Measurements from ENCODE around the gene TXNRD1.

DNA sequence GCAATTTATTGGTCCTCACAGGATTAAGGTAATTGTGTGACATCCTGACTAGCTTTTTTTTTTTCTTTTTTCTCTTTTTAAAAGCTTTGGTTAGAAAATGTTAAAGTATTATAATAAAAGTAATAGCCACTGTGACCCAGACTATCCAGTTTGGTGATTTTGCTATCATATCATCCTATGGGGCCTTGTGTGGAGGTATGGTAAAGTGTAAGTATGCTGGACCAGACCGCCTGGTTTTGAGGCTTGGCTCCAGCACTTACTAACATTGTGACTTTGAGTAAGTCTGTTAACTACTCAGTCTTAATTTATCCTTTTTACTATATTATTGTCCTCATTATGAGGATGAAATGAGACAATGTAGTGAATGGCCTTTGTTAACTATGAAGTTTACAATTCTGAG, 103.4 kb downstream of the TXNRD1 start:
- TF ChIP-seq POLR2AphosphoS5 (IDR thresholded peaks at IDR 0.05; ENCODE audit: low read depth, low read length) (no peak), TAF1 (IDR thresholded peaks at IDR 0.05; ENCODE audit: borderline replicate concordance, insufficient read depth, low read length) (no peak), SIN3A (IDR thresholded peaks at IDR 0.05; ENCODE audit: borderline replicate concordance, insufficient read depth, low read length) (no peak)
- TF ChIP-seq, protein P1, sequence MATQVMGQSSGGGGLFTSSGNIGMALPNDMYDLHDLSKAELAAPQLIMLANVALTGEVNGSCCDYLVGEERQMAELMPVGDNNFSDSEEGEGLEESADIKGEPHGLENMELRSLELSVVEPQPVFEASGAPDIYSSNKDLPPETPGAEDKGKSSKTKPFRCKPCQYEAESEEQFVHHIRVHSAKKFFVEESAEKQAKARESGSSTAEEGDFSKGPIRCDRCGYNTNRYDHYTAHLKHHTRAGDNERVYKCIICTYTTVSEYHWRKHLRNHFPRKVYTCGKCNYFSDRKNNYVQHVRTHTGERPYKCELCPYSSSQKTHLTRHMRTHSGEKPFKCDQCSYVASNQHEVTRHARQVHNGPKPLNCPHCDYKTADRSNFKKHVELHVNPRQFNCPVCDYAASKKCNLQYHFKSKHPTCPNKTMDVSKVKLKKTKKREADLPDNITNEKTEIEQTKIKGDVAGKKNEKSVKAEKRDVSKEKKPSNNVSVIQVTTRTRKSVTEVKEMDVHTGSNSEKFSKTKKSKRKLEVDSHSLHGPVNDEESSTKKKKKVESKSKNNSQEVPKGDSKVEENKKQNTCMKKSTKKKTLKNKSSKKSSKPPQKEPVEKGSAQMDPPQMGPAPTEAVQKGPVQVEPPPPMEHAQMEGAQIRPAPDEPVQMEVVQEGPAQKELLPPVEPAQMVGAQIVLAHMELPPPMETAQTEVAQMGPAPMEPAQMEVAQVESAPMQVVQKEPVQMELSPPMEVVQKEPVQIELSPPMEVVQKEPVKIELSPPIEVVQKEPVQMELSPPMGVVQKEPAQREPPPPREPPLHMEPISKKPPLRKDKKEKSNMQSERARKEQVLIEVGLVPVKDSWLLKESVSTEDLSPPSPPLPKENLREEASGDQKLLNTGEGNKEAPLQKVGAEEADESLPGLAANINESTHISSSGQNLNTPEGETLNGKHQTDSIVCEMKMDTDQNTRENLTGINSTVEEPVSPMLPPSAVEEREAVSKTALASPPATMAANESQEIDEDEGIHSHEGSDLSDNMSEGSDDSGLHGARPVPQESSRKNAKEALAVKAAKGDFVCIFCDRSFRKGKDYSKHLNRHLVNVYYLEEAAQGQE (IDR thresholded peaks at IDR 0.05; ENCODE audit: insufficient read depth in 1 of 2, low read depth in 2 of 2, low read length in 2 of 2): no peak

All from PFSK-1 (cell line).